GM12878 (cell line): ENCODE results near the gene BLNK. TPM values are rescaled to one million over a fixed set of nuclear protein-coding genes. Genes with fewer than 3 reads are reported as not detected.

ENCODE experiments used
- ATAC-seq: fragments of 200-7000 bp; cut with Tn5 transposase; 3 replicates; pipeline ENCODE4 v1.9.1; 2020; ENCODE audit warnings: mild to moderate bottlenecking, moderate library complexity
- BruUV-seq: library from RNA; stranded (reverse); fragments of 400-500 nt; replicated peaks from 2 replicates; lab custom pipeline; 2021; lab: Mats Ljungman, UMichigan
- CTCF ChIA-PET: fragments of 300-600 bp; sonication (Branson Sonifier 250); formaldehyde crosslinking; extraction: SDS; loops from one replicate; lab custom pipeline; 2021; ENCODE audit warnings: inconsistent platforms; lab: Yijun Ruan, JAX
- POLR2A ChIA-PET: fragments of 350-600 bp; formaldehyde crosslinking; extraction: SDS; loops from one replicate; lab custom pipeline; 2021; ENCODE audit warnings: inconsistent platforms; lab: Charles Lee
- RAD21 ChIA-PET: fragments of 300-600 bp; sonication (Branson Sonifier 250); formaldehyde crosslinking; loops from one replicate; lab custom pipeline; 2023; ENCODE audit warnings: antibody characterized with exemption; ENCODE audit not compliant: unreplicated experiment; lab: Charles Lee
- SMC1A ChIA-PET: fragments of 300-600 bp; sonication (Branson Sonifier 250); formaldehyde crosslinking; loops from one replicate; lab custom pipeline; 2023; ENCODE audit not compliant: unreplicated experiment, uncharacterized antibody; lab: Charles Lee
- DNase-seq: peaks from one replicate; pipeline ENCODE4 v3.0.0-alpha.2; 2011; ENCODE audit warnings: low read depth, low spot score
- FAIRE-seq: peaks from 3 replicates; lab custom pipeline; 2011; peaks lifted over from hg19 to GRCh38; lab: Jason Lieb, UNC
- H2AFZ ChIP-seq: 2 replicates; pipeline ENCODE4 v1.6.0; 2011; ENCODE audit warnings: low read depth, low read length, control low read depth; ENCODE audit not compliant: control insufficient read depth
- H3K27ac ChIP-seq: 2 replicates; pipeline ENCODE4 v1.5.1; 2011; ENCODE audit warnings: control low read depth; ENCODE audit not compliant: control insufficient read depth, insufficient read depth
- H3K27me3 ChIP-seq, 2 experiments: replicated peaks in 1 of 2; 2 replicates each; pipeline versions ENCODE4 v1.6.0 to v1.6.1; 2011; ENCODE audit warnings: low read length in 1 of 2; ENCODE audit not compliant: control insufficient read depth in 2 of 2, insufficient read depth in 2 of 2
- H3K36me3 ChIP-seq, 2 experiments: 2 replicates each; pipeline ENCODE4 v1.5.1; 2011; ENCODE audit warnings: low read length in 1 of 2; ENCODE audit not compliant: control insufficient read depth in 2 of 2, insufficient read depth in 2 of 2
- H3K4me1 ChIP-seq: 2 replicates; pipeline ENCODE4 v1.6.1; 2011; ENCODE audit warnings: mild to moderate bottlenecking, low read length, moderate library complexity, mixed read lengths; ENCODE audit not compliant: control insufficient read depth, insufficient read depth
- H3K4me2 ChIP-seq: 2 replicates; pipeline ENCODE4 v1.6.0; 2011; ENCODE audit warnings: control low read depth; ENCODE audit not compliant: control insufficient read depth, insufficient read depth
- H3K4me3 ChIP-seq: fragments of 200-600 bp; sonication (generic); 2 replicates; pipeline ENCODE4 v1.5.1; 2016
- H3K79me2 ChIP-seq: 2 replicates; pipeline ENCODE4 v1.6.0; 2011; ENCODE audit warnings: low read length; ENCODE audit not compliant: control insufficient read depth, insufficient read depth
- H3K9ac ChIP-seq: 2 replicates; pipeline ENCODE4 v1.8.0; 2011; ENCODE audit warnings: low read length, control low read depth, mixed read lengths; ENCODE audit not compliant: control insufficient read depth, insufficient read depth
- H3K9me3 ChIP-seq: replicated peaks from 3 replicates; pipeline ENCODE4 v1.5.1; 2011; ENCODE audit warnings: mild to moderate bottlenecking, low read length; ENCODE audit not compliant: control insufficient read depth, insufficient read depth
- H4K20me1 ChIP-seq: 2 replicates; pipeline ENCODE4 v1.6.0; 2011; ENCODE audit not compliant: control insufficient read depth, insufficient read depth
- CBX5 ChIP-seq: sonication (generic); IDR thresholded peaks from 2 replicates; pipeline ENCODE4 v1.6.1; 2016; ENCODE audit warnings: low read depth, moderate library complexity, mild to moderate bottlenecking, inconsistent platforms
- IKZF1 ChIP-seq: fragments of 450-650 bp; conservative IDR thresholded peaks from 2 replicates; pipeline ENCODE4 v1.6.1; 2017; ENCODE audit warnings: antibody characterized with exemption, mild to moderate bottlenecking
- IRF3 ChIP-seq: fragments of 450-650 bp; IDR thresholded peaks from 2 replicates; pipeline ENCODE4 v1.6.1; 2014; ENCODE audit warnings: mild to moderate bottlenecking
- MLLT1 ChIP-seq: fragments of 450-650 bp; IDR thresholded peaks from 2 replicates; pipeline ENCODE4 v1.6.1; 2016; ENCODE audit warnings: mild to moderate bottlenecking
- NR2F1 ChIP-seq: fragments of 450-650 bp; conservative IDR thresholded peaks from 2 replicates; pipeline ENCODE4 v1.6.1; 2017; ENCODE audit warnings: mild to moderate bottlenecking
- PKNOX1 ChIP-seq: fragments of 450-650 bp; IDR thresholded peaks from 2 replicates; pipeline ENCODE4 v1.6.1; 2016; ENCODE audit warnings: mild to moderate bottlenecking
- RAD51 ChIP-seq: fragments of 450-650 bp; IDR thresholded peaks from 2 replicates; pipeline ENCODE4 v1.6.1; 2016; ENCODE audit warnings: moderate library complexity, mild to moderate bottlenecking, inconsistent platforms
- SREBF2 ChIP-seq: IDR thresholded peaks from 2 replicates; pipeline ENCODE4 v1.6.1; 2012; ENCODE audit warnings: mild to moderate bottlenecking, low read length
- ZNF384 ChIP-seq: IDR thresholded peaks from 2 replicates; pipeline ENCODE4 v1.6.1; 2012; ENCODE audit warnings: low read depth, mild to moderate bottlenecking, low read length, improper control_type of control experiment, borderline replicate concordance
- ZNF592 ChIP-seq: fragments of 450-650 bp; IDR thresholded peaks from 2 replicates; pipeline ENCODE4 v1.6.1; 2017; ENCODE audit warnings: mild to moderate bottlenecking, moderate library complexity
- WGBS: methylation state at CpG from one replicate; pipeline ENCODE4 v1.1.6; 2016; ENCODE audit warnings: low lambda C conversion rate; ENCODE audit not compliant: insufficient replicate concordance, insufficient coverage; ENCODE audit errors: missing lambda C conversion rate; 5-methylcytosine and 5-hydroxymethylcytosine counted together
- in situ Hi-C: fragments of 300-500 bp; cut with MboI; formaldehyde crosslinking; loops from 9 replicates; pipeline ENCODE4 v1.14.3; 2018; ENCODE audit warnings: mixed read lengths
- intact Hi-C: fragments of 100-400 bp; cut with micrococcal nuclease; formaldehyde crosslinking; loops from one replicate; pipeline ENCODE4 v1.14.2; 2022; ENCODE audit not compliant: unreplicated experiment
- polyA plus RNA-seq, 11 experiments: library from polyadenylated mRNA; depleted of rRNA in 4 of 11; unstranded in 6 of 11; stranded (reverse) in 5 of 11; fragments of >200 nt; fragmentation: Nextera tagmentation in 4 of 11; fragmentation: Illumina TruSeq in 1 of 11; extraction: Ambion mirVana in 4 of 11; extraction: Trizol in 1 of 11; gene quantifications; 1 replicate in 1 of 11; 2 replicates in 10 of 11; pipeline versions ENCODE4 v1.2.1 to v1.2.3, GENCODE V29; 2011 to 2016; ENCODE audit warnings: inconsistent platforms in 2 of 11, missing spikeins in 2 of 11, low read depth in 1 of 11
- total RNA-seq, 4 experiments: library from RNA; depleted of rRNA in 3 of 4; stranded (reverse); fragments of >200 nt in 3 of 4; fragmentation: Illumina TruSeq in 1 of 4; extraction: Trizol in 1 of 4; gene quantifications; 2 replicates each; pipeline versions ENCODE4 v1.2.1 to v1.2.3, GENCODE V29; 2013 to 2021

Gene BLNK
- total and polyA plus RNA-seq, 10 of the 15 experiments (the other 5 are each of a cell fraction or from before 2014, with no cell fraction given), result 79.5 to 201 (median 139) TPM

GRCh38 chr10:96290368-96291133 lies 19.2 kb upstream of the BLNK start (continued):
- TF ChIP-seq ZNF384, result no peak
- no peak for TF ChIP-seq NR2F1
- TF ChIP-seq IRF3, result no peak
- peak; percentile 41; the same call in 1 of the 2 replicates for TF ChIP-seq CBX5
- TF ChIP-seq IKZF1, result peak; percentile 47

GRCh38 chr10:96289218-96289910 lies 18.0 kb upstream of the BLNK start:
- no TSS peak for BruUV-seq
- FAIRE-seq (no peak), ATAC-seq (no peak), DNase-seq (no peak)
- H3K9me3 ChIP-seq, result no peaks in the 10 kb centered on the region
- no peak overlapping the region; the same call in 1 of the 2 replicates for H2AFZ ChIP-seq
- peaks cover 12% of the 10 kb centered on the region for H3K79me2 ChIP-seq
- RAD21 ChIA-PET, result no interaction called here
- peak overlapping the region; percentile 30; the same call in 1 of the 2 replicates for H3K4me3 ChIP-seq
- in situ Hi-C loops, result no loop called here
- WGBS, result 86% methylated on average over 9 of the region's 9 CpGs
- no peaks in the 10 kb centered on the region for H4K20me1 ChIP-seq
- CTCF ChIA-PET, result no interaction called here
- peak overlapping the region; percentile 92 for H3K27ac ChIP-seq
- POLR2A ChIA-PET, result interaction anchor here (3.3 kb wide), 1 partner anchor 27 kb away, joined by 12 read pairs; no protein-coding TSS in a partner anchor
- peak overlapping the region; percentile 80 for H3K4me2 ChIP-seq
- no peaks in the 10 kb centered on the region for H3K27me3 ChIP-seq
- H3K4me1 ChIP-seq, result peaks cover 53% of the 10 kb centered on the region
- no peaks in the 10 kb centered on the region for H3K36me3 ChIP-seq
- SMC1A ChIA-PET, result interaction anchor here (6.1 kb wide), 1 partner anchor 17 kb away, joined by 305 read pairs; the partner anchor contains the start of gene BLNK
- peak overlapping the region; percentile 36; the same call in 1 of the 2 replicates for H3K9ac ChIP-seq
- intact Hi-C loops, result loop anchor here (5.0 kb wide), 1 partner anchor 452 kb away; no protein-coding TSS in a partner anchor
- TF ChIP-seq SREBF2 (no peak), MLLT1 (0 out of 2 replicates have a peak, but pooled peaks have one; percentile 16), ZNF592 (no peak), RAD51 (peak; percentile 90), PKNOX1 (peak; percentile 63)
